ENCODE results near the gene PRMT7.

The PRMT7 gene

GRCh38 chr16:68306633-68307032, 4.2 kb upstream of the PRMT7 start:
- no peak for DNase-seq

DNA sequence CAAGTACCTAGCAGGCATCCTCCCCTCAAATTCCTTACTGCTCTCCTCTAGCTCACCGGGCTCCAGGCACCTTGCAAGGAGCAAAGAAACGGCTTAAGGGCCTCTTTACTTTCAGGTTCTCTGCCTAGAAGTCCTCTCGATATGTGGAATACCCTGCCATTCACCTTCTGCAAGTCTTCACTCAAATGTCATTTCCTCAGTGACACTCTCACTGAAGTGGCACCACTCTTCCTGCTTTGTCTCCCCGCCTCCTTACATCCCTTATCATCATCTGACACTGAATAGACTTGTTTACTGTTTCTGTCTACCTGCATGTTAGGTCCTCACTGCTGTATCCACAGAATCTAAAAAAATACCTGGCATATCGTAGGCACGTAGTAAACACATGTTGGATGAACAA, 1.0 kb upstream of the PRMT7 start:
- DNase-seq, result no peak

DNA sequence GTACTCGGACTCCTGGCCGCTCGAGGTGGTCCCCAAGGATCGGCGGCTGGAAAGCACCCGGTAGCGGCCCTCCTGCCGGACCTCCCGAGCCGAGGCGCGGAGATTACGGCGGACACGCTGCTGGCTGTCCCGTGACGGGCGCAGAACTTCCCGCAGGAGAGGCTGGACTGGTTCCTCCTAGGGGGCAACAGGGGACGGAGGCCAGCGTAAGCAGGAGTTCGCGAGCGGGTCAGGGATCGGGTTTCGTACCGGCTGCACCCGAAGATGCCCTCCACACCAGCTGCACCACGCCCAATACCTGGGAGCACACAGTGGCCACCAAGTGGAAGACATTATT, 414 bp upstream of the PRMT7 start:
- DNase-seq, result no peak

GRCh38 chr16:68313116-68313515, 2.3 kb downstream of the PRMT7 start:
- no peak for DNase-seq

DNA sequence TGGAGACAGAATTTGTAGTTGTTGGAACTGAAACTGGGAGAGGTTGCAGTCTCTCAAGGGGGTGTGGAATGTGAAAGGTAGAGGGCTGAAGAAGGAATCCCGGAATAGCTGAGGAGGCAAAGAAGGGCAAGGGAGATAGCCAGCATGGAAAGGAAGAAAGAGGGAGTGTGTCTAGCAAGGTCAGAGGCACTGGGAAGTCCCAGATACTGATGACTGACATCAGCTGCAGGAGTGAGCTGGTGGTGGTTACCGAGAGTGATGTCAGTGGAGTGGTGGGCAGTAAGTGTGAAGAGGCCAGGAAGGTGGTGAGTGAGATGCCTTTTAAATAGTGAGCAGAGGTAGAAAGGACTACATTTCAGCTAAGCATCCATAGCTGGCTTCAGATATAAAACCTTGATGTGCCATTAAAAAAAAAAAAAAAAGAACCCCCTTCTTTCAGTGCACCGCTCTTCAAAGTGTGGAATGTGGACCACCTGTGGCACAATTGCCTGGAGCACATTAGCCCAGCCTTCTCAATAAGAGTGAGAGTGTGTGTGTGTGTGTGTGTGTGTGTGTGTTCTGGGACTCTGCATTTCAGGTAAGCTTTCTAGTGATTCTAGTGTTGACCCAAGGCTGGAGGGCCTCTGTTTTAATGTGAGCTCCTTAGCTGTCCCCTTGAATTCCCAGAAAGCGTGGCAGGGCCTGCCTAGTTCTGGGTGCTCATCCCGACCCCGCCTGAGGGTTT, 8.5 kb downstream of the PRMT7 start:
- no peak for DNase-seq

DNA sequence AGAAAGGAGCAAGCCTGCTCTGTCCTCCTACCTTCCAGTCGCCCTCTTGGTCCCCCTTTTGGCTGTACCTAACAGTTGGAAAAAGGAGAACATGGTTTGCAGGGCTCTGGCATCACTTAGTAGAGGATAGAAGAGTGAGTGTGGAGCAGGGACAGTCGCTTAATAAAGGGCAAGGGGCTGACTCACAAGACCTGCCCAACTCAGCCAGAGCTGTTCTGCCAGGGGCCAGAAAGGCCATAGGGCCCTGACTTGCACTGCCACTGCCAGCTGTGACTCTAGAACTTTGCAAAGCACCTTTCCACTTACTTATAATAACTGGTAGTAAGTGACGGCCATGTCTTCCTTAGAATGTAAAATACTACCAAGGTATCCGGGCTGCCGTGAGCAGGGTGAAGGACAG, 13.5 kb downstream of the PRMT7 start:
- no peak for DNase-seq

DNA sequence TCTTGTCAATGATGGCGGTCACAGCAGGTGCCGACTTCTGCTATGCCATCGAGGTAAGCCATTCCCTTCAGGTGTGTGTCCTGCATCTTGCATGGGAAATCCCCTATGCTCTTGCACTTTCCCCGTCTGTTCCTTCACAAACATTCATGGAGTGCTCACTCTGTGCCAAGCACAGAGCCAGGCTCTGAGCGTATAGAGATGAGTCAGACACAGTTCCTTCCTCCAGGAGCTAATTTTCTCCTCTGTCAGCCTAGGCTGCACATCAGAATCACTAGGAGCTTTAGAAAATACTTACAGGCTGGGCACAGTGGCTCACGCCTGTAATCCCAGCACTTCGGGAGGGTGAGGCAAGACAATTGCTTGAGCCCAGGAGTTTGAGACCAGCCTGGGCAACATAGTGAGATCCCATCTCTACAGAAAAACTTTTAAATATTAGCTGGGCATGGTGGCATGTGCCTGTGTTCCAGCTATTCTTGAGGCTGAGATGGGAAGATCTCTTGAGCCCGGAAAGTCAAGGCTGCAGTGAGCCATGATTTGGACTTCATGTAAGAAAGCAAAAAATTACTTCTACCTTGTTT, 14.1 kb downstream of the PRMT7 start:
- DNase-seq, result no peak

DNA sequence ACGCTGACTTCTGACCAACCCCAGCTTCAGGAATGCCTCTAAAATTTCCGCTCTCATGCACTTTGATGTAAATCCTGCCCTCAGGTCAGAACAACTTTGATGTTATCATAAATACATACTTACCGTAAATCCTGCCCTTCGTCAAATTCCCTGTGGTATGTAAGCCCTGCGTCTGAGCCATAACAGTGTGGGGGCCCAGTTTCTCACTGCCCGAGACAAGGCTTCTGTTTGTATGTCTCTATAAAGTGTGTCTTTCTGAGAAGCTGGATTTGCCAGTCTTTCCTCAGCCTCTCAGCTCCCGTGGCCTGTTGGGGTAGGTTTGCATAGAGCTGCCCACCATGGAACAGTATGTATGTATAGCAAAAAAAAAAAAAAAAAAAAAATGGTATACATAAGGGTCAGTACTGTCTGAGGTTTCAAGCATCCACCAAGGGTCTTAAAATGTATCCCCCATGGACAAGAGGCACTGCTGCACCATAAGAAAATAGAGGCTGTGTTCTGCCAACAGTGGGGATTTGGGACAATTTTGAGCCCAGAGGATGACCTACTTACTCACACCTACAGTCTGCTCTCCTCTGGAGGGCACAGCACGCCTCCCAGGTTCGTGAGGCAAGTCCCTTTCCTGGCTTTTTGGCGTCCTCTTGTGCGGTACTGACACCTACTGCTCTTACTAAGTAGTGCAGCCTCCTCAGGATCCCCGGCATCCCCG, 17.5 kb downstream of the PRMT7 start:
- DNase-seq, result peak; percentile 75

- DNase-seq, result no peak
Measured at GRCh38 chr16:68328860-68329390, 18.1 kb downstream of the PRMT7 start.

- peak; percentile 35 for DNase-seq
Measured at GRCh38 chr16:68331879-68332410, 21.1 kb downstream of the PRMT7 start.

- no peak for DNase-seq
Measured at GRCh38 chr16:68332411-68333121, 21.7 kb downstream of the PRMT7 start.

- DNase-seq, result peak; percentile 6
Measured at GRCh38 chr16:68335175-68335574, 24.4 kb downstream of the PRMT7 start.

DNA sequence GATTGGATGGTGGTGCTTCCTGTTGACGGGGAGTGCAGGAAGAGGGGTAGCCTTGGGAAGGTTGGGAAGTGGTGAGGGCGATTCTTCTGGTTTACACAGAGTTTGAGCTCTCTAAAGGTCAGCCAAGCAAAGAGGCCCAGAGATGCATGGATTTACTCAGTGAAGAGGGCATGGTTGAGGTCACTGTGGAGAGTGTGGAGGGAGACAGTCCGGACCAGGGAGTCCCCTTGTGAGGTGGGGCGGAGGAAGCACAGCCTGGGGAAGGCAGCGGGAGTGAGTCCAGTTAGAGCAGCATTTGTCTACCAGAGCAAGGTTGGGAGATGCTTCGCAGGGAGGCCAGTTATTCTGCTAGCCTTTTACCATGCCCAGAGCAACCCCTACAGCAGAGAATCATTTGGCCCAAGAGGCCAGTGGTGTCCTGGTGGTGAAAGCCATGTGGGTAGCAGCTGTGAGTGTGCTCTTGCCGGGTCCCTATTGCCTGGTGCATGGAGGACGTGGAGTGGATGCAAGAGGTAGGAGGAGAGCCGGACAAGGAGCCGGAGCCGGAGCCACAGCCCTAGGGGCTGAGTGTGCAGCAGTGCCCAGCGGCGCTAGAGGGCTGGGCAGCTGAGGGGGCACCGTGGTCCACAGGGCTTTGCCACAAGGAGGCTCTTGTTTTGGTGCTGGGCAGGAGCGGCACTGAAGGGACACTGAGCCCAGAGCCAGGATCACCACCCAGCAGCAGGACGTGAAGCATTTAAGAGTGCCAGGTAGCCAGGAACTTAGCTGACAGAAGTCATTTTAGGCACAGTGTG, 27.7 kb downstream of the PRMT7 start:
- no peak for DNase-seq

GRCh38 chr16:68339214-68339613, 28.4 kb downstream of the PRMT7 start:
- DNase-seq, result no peak

- no peak for DNase-seq
Measured at GRCh38 chr16:68342620-68343019, 31.8 kb downstream of the PRMT7 start.

DNA sequence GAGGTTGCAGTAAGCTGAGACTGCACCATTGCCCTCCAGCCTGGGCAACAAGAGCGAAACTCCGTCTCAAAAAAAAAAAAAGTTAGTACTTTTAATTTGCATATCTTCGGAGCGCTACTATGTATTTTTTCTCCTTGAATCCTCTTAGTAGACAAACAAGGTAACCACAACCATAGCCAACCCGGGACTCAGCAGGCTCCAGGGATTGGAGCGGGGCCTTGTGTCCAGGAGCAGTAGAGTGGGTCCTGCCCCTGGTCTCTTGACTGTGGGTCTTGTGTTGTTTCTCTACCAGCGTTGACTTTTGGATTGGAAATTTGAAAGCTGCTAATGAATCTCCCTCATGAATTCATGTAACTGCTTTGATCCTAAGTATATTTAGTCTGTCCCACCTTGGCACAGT, 32.3 kb downstream of the PRMT7 start:
- no peak for DNase-seq

DNA sequence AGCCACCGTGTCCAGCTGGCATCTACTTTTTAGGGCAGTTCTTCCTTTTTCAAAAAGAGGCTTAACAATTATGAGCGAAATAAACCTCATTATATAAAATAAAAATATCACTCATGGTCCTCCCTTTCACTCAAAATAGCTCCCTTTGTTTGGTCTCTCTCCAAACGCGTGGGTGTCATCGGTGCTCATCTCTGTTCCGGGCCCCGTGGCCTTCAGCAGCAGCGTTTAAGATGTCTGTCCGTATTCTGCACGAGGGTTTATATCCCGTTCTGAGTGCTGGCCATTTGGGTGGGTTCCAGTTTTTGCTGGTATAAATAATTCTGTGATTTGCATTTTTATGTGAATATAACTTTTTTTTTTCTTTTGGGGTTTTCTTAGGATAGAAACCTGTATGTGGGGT, 33.4 kb downstream of the PRMT7 start:
- DNase-seq, result no peak

GRCh38 chr16:68345351-68345810, 34.6 kb downstream of the PRMT7 start:
- no peak for DNase-seq

GRCh38 chr16:68345958-68346635, 35.3 kb downstream of the PRMT7 start:
- no peak for DNase-seq

- no peak for DNase-seq
Measured at GRCh38 chr16:68346892-68347480, 36.2 kb downstream of the PRMT7 start.

GRCh38 chr16:68347605-68348004, 36.8 kb downstream of the PRMT7 start:
- no peak for DNase-seq

All from fibroblast of skin of abdomen (primary cell).